AG10803 (cell line): ENCODE data around the gene PI3.

Source experiments
- DNase-seq: peaks from one replicate; pipeline ENCODE4 v3.0.0; 2010; ENCODE audit warnings: low read depth
- H3K4me3 ChIP-seq: 2 replicates; pipeline ENCODE4 v1.5.1; 2011; ENCODE audit warnings: mild to moderate bottlenecking, low read length, control low read depth
- TF ChIP-seq, protein P1 (sequence below): conservative IDR thresholded peaks from 2 replicates; pipeline ENCODE4 v1.5.1; 2011; ENCODE audit warnings: mild to moderate bottlenecking, low read length, control low read depth, inconsistent platforms

The PI3 gene

DNA sequence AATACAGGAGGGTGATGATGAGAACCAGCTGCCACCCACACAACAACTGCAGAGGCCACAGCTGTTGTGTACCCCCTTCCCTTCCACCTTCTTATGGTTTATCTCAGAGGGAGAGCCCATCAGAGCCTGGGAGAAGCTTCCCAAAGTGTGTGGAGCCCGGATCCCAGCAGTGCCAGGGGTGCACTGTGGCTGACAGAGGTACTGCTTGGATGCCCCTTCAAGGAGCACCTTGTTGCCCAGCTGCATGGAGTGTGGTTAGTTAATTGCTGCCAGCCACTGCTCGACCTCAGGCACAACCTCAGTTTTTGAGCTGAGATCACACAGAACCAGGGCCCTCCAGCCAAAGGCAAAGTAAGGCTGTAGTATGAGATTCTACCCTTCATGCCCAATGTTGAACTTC is 13.0 kb downstream of the PI3 start:
- no peak for DNase-seq
- no peak overlapping the region for H3K4me3 ChIP-seq
- TF ChIP-seq, protein P1, sequence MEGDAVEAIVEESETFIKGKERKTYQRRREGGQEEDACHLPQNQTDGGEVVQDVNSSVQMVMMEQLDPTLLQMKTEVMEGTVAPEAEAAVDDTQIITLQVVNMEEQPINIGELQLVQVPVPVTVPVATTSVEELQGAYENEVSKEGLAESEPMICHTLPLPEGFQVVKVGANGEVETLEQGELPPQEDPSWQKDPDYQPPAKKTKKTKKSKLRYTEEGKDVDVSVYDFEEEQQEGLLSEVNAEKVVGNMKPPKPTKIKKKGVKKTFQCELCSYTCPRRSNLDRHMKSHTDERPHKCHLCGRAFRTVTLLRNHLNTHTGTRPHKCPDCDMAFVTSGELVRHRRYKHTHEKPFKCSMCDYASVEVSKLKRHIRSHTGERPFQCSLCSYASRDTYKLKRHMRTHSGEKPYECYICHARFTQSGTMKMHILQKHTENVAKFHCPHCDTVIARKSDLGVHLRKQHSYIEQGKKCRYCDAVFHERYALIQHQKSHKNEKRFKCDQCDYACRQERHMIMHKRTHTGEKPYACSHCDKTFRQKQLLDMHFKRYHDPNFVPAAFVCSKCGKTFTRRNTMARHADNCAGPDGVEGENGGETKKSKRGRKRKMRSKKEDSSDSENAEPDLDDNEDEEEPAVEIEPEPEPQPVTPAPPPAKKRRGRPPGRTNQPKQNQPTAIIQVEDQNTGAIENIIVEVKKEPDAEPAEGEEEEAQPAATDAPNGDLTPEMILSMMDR = no peak

DNA sequence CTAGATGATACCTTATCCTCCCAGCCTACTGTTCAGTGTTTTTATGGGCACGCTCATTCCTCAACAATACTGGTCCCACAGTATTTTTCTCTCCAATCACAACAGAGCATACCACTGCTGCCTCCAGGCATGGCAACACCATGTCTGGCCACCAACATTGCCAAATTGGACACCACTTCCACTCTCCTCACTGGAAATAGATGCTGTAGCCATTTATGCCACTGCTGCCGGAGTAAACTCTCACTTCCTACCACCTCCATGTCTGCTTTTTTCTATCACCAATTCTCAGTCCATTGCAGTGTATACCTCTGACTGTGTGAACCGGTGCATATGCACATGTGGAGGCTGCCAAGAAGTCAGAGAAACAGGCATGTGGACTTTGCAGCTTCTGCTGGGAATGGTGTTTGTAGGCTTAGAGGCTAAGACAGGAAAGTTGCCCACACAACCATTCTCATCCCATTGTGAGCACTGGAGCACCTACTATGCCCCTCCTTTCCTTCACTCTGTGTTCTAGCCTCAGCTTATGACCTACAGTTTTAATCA is 14.4 kb downstream of the PI3 start:
- no peak for DNase-seq
- H3K4me3 ChIP-seq = no peak overlapping the region
- TF ChIP-seq, protein P1 = no peak

DNA sequence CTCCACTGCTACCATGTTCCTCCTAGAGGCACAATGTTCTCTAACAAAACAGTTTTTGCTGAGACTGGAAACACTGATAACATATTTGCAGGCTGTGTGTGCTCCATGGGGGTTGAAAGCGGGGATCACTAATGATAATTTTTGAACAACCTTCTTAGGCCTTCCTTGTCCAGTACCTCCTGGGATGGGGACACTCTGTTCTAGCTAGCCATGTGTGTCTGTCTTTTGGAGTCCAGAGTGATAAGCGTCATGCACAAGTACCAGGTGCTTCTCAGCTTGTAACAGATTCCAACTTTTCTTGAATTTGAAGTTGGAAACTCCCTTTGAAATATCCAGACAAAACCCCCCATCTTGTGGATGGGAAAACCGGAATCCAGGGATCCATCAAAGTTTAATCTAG is 15.2 kb downstream of the PI3 start:
- no peak for DNase-seq
- no peak overlapping the region for H3K4me3 ChIP-seq
- TF ChIP-seq, protein P1 = no peak

DNA sequence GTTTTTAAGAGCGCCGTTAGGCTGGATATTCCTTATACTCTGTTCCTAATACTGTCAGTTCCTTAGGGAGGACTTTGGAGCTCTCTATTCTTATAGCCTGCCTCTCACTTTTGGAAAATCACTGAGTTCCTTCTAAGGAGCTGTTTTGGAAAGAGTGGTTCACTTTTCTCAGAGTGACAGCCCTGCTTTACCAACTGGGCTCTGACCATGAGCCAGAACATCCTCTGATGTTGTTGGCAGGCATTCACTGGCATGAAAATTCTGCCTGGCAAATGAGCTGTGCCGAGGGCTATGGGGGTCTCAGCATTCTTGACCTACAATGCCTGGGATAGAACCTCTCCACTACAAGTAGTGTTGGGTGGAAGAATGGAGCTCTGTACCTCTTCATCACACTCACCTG is 17.2 kb downstream of the PI3 start:
- DNase-seq = no peak
- no peak overlapping the region for H3K4me3 ChIP-seq
- TF ChIP-seq, protein P1 = no peak

DNA sequence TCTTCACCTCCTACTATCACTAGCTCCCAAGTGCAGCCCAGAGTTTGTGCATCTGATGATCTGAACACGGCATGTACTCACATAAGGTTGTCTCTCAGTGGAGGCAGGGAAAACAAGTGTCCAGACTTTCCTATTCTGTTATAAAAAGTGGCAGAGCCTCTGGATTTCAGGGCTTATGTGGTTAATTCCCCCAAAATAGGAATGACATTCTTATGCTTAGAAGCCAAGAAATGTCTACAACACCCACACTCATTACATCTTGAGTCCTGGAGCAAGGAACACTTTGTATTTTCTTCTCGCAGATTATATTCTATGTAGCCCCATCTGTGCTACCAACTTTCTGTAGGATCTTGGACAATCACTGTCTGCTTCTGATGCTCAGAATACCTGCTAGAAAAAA is 18.6 kb downstream of the PI3 start:
- TF ChIP-seq, protein P1 = no peak
- no peak for DNase-seq
- no peak overlapping the region for H3K4me3 ChIP-seq

DNA sequence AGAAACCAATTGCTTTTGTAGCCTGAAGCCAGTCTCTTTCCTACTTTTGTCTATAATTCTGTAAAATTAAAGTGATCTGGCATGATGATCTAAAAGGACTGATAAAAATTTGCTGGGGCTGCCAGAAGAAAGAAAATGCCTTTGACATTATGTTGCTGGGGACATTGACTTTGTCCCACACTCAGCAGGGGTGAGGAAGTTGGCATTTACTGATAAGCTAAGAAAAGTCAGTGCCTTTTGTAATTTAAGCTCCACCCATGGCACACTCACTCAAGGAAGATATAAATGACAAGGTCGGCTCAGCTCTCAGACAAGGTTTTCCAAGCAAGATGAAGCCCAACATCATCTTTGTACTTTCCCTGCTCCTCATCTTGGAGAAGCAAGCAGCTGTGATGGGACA is 32.0 kb downstream of the PI3 start, which contains the start of gene SEMG1:
SEMG1 (plus strand) TSS at position 309 of the 400 bp plus-strand sequence; CDS start at position 330, 21 bp downstream.
- TF ChIP-seq, protein P1 = no peak
- DNase-seq = no peak
- H3K4me3 ChIP-seq = no peak within 1 kb of the TSS

DNA sequence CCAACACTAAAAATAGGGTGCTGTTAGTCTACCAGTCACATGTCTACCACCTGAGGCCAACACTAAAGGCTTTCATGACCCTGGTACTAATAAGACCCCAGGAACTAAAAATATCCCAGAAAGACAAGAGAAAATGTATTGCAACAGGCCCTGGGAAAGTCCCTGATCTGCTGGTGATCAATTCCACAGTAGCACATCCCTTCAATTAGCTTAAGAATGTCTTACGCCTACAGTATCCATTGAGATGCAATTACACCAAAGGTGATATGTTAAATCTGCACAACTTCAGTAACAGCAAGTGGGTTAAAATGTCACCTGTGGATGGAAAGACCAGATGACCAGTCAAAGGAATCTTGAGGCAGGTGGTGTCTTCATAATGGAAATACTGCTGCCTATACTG is 35.2 kb downstream of the PI3 start:
- DNase-seq = no peak
- H3K4me3 ChIP-seq = no peak overlapping the region
- TF ChIP-seq, protein P1 = no peak
